H54 (cell line): ENCODE data around the gene PDE4B.

Experiments
- DNase-seq: peaks from one replicate; pipeline ENCODE4 v3.0.0; 2011; ENCODE audit warnings: low spot score, mixed read lengths; ENCODE audit not compliant: insufficient read length
- FAIRE-seq: peaks from 3 replicates; lab custom pipeline; 2011; peaks lifted over from hg19 to GRCh38; lab: Jason Lieb, UNC
- POLR2A ChIP-seq: IDR thresholded peaks from 2 replicates; pipeline ENCODE4 v1.6.1; 2011; ENCODE audit warnings: low read depth, mild to moderate bottlenecking, low read length

Gene PDE4B

GRCh38 chr1:65791396-65791795 lies 1.3 kb upstream of the PDE4B start:
- no peak for TF ChIP-seq POLR2A
- DNase-seq (no peak), FAIRE-seq (no peak)

GRCh38 chr1:65791801-65792668 lies 660 bp upstream of the PDE4B start:
- no peak for FAIRE-seq
- no peak for DNase-seq
- no peak for TF ChIP-seq POLR2A

GRCh38 chr1:65793359-65793732 lies 651 bp downstream of the PDE4B start:
- no peak for FAIRE-seq
- DNase-seq, result no peak
- TF ChIP-seq POLR2A, result no peak

GRCh38 chr1:65795311-65795710 lies 2.6 kb downstream of the PDE4B start:
- FAIRE-seq (no peak), DNase-seq (no peak)
- no peak for TF ChIP-seq POLR2A

GRCh38 chr1:65799601-65800000 lies 6.9 kb downstream of the PDE4B start:
- DNase-seq (no peak), FAIRE-seq (no peak)
- no peak for TF ChIP-seq POLR2A

GRCh38 chr1:65804584-65804983 lies 11.9 kb downstream of the PDE4B start:
- no peak for TF ChIP-seq POLR2A
- FAIRE-seq (no peak), DNase-seq (no peak)

GRCh38 chr1:65812065-65812464 lies 19.4 kb downstream of the PDE4B start:
- DNase-seq, result peak; percentile 23
- peak; percentile 98 for FAIRE-seq
- no peak for TF ChIP-seq POLR2A

GRCh38 chr1:65813956-65814355 lies 21.3 kb downstream of the PDE4B start:
- FAIRE-seq (peak; percentile 94), DNase-seq (no peak)
- TF ChIP-seq POLR2A, result no peak

- DNase-seq (no peak), FAIRE-seq (no peak)
- TF ChIP-seq POLR2A, result no peak
These were observed 22.1 kb downstream of the PDE4B start for GRCh38 chr1:65814752-65815151.

- no peak for TF ChIP-seq POLR2A
- FAIRE-seq (no peak), DNase-seq (no peak)
These were observed 25.2 kb downstream of the PDE4B start for GRCh38 chr1:65817891-65818290.

GRCh38 chr1:65818966-65819365 lies 26.3 kb downstream of the PDE4B start:
- FAIRE-seq (no peak), DNase-seq (no peak)
- TF ChIP-seq POLR2A, result no peak

- FAIRE-seq (peak; percentile 94), DNase-seq (peak; percentile 57)
- TF ChIP-seq POLR2A, result no peak
These were observed 28.3 kb downstream of the PDE4B start for GRCh38 chr1:65820983-65821382.

GRCh38 chr1:65821386-65821785 lies 28.7 kb downstream of the PDE4B start:
- FAIRE-seq, result no peak
- no peak for DNase-seq
- TF ChIP-seq POLR2A, result no peak

- no peak for TF ChIP-seq POLR2A
- DNase-seq, result no peak
- no peak for FAIRE-seq
These were observed 31.4 kb downstream of the PDE4B start for GRCh38 chr1:65824103-65824502.

- DNase-seq, result no peak
- no peak for TF ChIP-seq POLR2A
- peak; percentile 74 for FAIRE-seq
These were observed 33.0 kb downstream of the PDE4B start for GRCh38 chr1:65825741-65826140.
